K562 (cell line): ENCODE data around the gene MRPL37. TPM values are rescaled to one million over a fixed set of nuclear protein-coding genes. Genes with fewer than 3 reads are reported as not detected.

Source experiments
- ATAC-seq: fragments of 200-7000 bp; cut with Tn5 transposase; 3 replicates; pipeline ENCODE4 v1.9.1; 2020; ENCODE audit warnings: moderate library complexity
- BruUV-seq: library from RNA; stranded (reverse); fragments of 400-500 nt; replicated peaks from 2 replicates; lab custom pipeline; 2021; lab: Mats Ljungman, UMichigan
- CTCF ChIA-PET: fragments of 300-600 bp; formaldehyde crosslinking; extraction: SDS; loops from one replicate; lab custom pipeline; 2021; ENCODE audit warnings: low intra/inter-chr PET ratio; lab: Yijun Ruan, JAX
- POLR2A ChIA-PET: fragments of 300-600, 350-650 bp; sonication (Branson Sonifier 250); formaldehyde crosslinking; extraction: SDS; loops from one replicate; lab custom pipeline; 2021; ENCODE audit warnings: antibody characterized with exemption, inconsistent platforms; lab: Yijun Ruan, JAX
- DNase-seq, 4 experiments: peaks; one replicate each; pipeline versions ENCODE4 v3.0.0 to v3.0.0-alpha.2; 2011 to 2018; ENCODE audit warnings: low spot score in 3 of 4, mixed read lengths in 3 of 4; ENCODE audit errors: extremely low read depth in 1 of 4
- FAIRE-seq: peaks from 2 replicates; lab custom pipeline; 2011; peaks lifted over from hg19 to GRCh38; lab: Jason Lieb, UNC
- H2AFZ ChIP-seq: 2 replicates; pipeline ENCODE4 v1.6.0; 2011; ENCODE audit warnings: low read depth, low read length, control low read depth, inconsistent platforms
- H3K27ac ChIP-seq: fragments of 200-600 bp; 3 replicates; pipeline ENCODE4 v1.8.0; 2011; ENCODE audit warnings: low read depth, mild to moderate bottlenecking, control low read depth, inconsistent platforms, low read length, moderate library complexity, mixed read lengths; ENCODE audit errors: extremely low read depth
- H3K27me3 ChIP-seq, 2 experiments: fragments of 300-600 bp in 1 of 2; 2 replicates in 1 of 2; 3 replicates in 1 of 2; pipeline versions ENCODE4 v1.6.0 to v1.8.0; 2011; ENCODE audit warnings: inconsistent platforms in 2 of 2, low read length in 2 of 2, mild to moderate bottlenecking in 1 of 2, mixed read lengths in 1 of 2, moderate library complexity in 1 of 2; ENCODE audit not compliant: control insufficient read depth in 2 of 2, insufficient read depth in 2 of 2
- H3K36me3 ChIP-seq: fragments of 300-600 bp; 3 replicates; pipeline ENCODE4 v1.8.0; 2011; ENCODE audit warnings: mild to moderate bottlenecking, low read length, inconsistent platforms; ENCODE audit not compliant: control insufficient read depth, insufficient read depth
- H3K4me1 ChIP-seq, 2 experiments: fragments of 200-600 bp in 1 of 2; replicated peaks in 1 of 2; 2 replicates in 1 of 2; 3 replicates in 1 of 2; pipeline versions ENCODE4 v1.5.1 to v1.8.0; 2011; ENCODE audit warnings: inconsistent platforms in 2 of 2, low read length in 2 of 2, mild to moderate bottlenecking in 1 of 2, mixed read lengths in 1 of 2, moderate library complexity in 1 of 2; ENCODE audit not compliant: control insufficient read depth in 2 of 2, insufficient read depth in 2 of 2
- H3K4me2 ChIP-seq: 2 replicates; pipeline ENCODE4 v1.6.1; 2011; ENCODE audit warnings: low read length, control low read depth, inconsistent platforms, mixed read lengths; ENCODE audit not compliant: insufficient read depth
- H3K4me3 ChIP-seq: fragments of 200-600 bp; sonication (generic), shearing (Covaris generic); 2 replicates; pipeline ENCODE4 v1.5.1; 2016; ENCODE audit warnings: control low read depth, inconsistent platforms
- H3K79me2 ChIP-seq: fragments of 200-600 bp; 3 replicates; pipeline ENCODE4 v1.8.0; 2011; ENCODE audit warnings: low read length, inconsistent platforms; ENCODE audit not compliant: control insufficient read depth, insufficient read depth
- H3K9ac ChIP-seq, 2 experiments: 2 replicates each; pipeline versions ENCODE4 v1.6.0 to v1.6.1; 2011; ENCODE audit warnings: low read depth in 2 of 2, low read length in 2 of 2, control low read depth in 1 of 2, inconsistent platforms in 1 of 2, mild to moderate bottlenecking in 1 of 2, mixed read lengths in 1 of 2; ENCODE audit not compliant: insufficient read depth in 1 of 2
- H3K9me1 ChIP-seq: one replicate; pipeline ENCODE4 v1.6.0; 2011; ENCODE audit warnings: inconsistent platforms, mild to moderate bottlenecking, low read length, moderate library complexity; ENCODE audit not compliant: control insufficient read depth, insufficient read depth
- H3K9me3 ChIP-seq: replicated peaks from 2 replicates; pipeline ENCODE4 v1.5.1; 2011; ENCODE audit warnings: low read depth, low read length, inconsistent platforms; ENCODE audit not compliant: control insufficient read depth, insufficient read depth
- H4K20me1 ChIP-seq: replicated peaks from 2 replicates; pipeline ENCODE4 v1.6.1; 2011; ENCODE audit warnings: low read length, inconsistent platforms, mixed read lengths; ENCODE audit not compliant: control insufficient read depth, insufficient read depth
- CBX2 ChIP-seq: fragments of 200-600 bp; sonication (generic); IDR thresholded peaks from one replicate; pipeline ENCODE4 v1.6.1; 2012; ENCODE audit warnings: mild to moderate bottlenecking, low read length, inconsistent platforms; ENCODE audit not compliant: insufficient read depth, poor library complexity, severe bottlenecking
- CEBPG ChIP-seq, 3 experiments: fragments of 200-800 bp in 1 of 3; sonication (Bioruptor generic) in 1 of 3; sonication (generic) in 1 of 3; formaldehyde crosslinking in 1 of 3; IDR thresholded peaks in 2 of 3; conservative IDR thresholded peaks in 1 of 3; 2 replicates each; pipeline versions ENCODE4 v1.6.1 to v1.8.0; 2016 to 2022; ENCODE audit warnings: missing compliant biosample characterization in 2 of 3, missing genetic modification characterization in 2 of 3, mild to moderate bottlenecking in 1 of 3, missing genetic modification reagents in 1 of 3
- FOXM1 ChIP-seq, 2 experiments: fragments of 450-650 bp in 1 of 2; sonication (generic) in 1 of 2; formaldehyde crosslinking in 1 of 2; IDR thresholded peaks; 2 replicates each; pipeline versions ENCODE4 v1.6.1 to v1.9.0; 2017 to 2022; ENCODE audit warnings: low read depth in 2 of 2, mild to moderate bottlenecking in 2 of 2, missing genetic modification reagents in 1 of 2, moderate library complexity in 1 of 2
- FUS ChIP-seq: fragments of 200-400 bp; formaldehyde crosslinking; optimal IDR thresholded peaks from 2 replicates; pipeline ENCODE3; 2017; ENCODE audit warnings: low read depth, low read length
- RBM17 ChIP-seq: fragments of 200-400 bp; formaldehyde crosslinking; IDR thresholded peaks from 2 replicates; pipeline ENCODE4 v1.6.1; 2017; ENCODE audit warnings: low read depth, mild to moderate bottlenecking, low read length, borderline replicate concordance
- WGBS: fragments of 100-300 bp; shearing (Covaris generic); methylation state at CpG from one replicate; pipeline ENCODE4 v1.1.6; 2016; ENCODE audit warnings: low coverage, mixed read lengths; ENCODE audit not compliant: insufficient coverage; ENCODE audit errors: missing lambda C conversion rate; 5-methylcytosine and 5-hydroxymethylcytosine counted together
- in situ Hi-C: fragments of 300-500 bp; cut with MboI; formaldehyde crosslinking; loops from 4 replicates; pipeline ENCODE4 v1.15.0; 2018; ENCODE audit warnings: inconsistent platforms, mixed read lengths
- intact Hi-C: fragments of 100-400 bp; cut with micrococcal nuclease; formaldehyde crosslinking; loops from 2 replicates; pipeline ENCODE4 v1.14.2; 2022
- polyA plus RNA-seq, 8 experiments: library from polyadenylated mRNA; depleted of rRNA in 4 of 8; stranded (reverse) in 5 of 8; unstranded in 3 of 8; fragments of >200 nt; fragmentation: Nextera tagmentation in 2 of 8; fragmentation: Illumina TruSeq in 1 of 8; extraction: Ambion mirVana in 2 of 8; extraction: Trizol in 1 of 8; gene quantifications; 2 replicates each; pipeline versions ENCODE4 v1.2.1 to v1.2.3, GENCODE V29; 2011 to 2014; ENCODE audit warnings: inconsistent platforms in 1 of 8, missing spikeins in 1 of 8
- total RNA-seq, 7 experiments: library from RNA; depleted of rRNA in 6 of 7; stranded (reverse); fragments of >200 nt in 6 of 7; fragmentation: Illumina TruSeq in 2 of 7; extraction: Trizol in 2 of 7; gene quantifications; 2 replicates each; pipeline versions ENCODE4 v1.2.1 to v1.2.3, GENCODE V29; 2011 to 2021; ENCODE audit warnings: low replicate concordance in 1 of 7
- TF ChIP-seq, protein P1 (sequence below): sonication (generic); formaldehyde crosslinking; IDR thresholded peaks from 2 replicates; pipeline ENCODE4 v1.8.1; 2023; ENCODE audit warnings: mild to moderate bottlenecking, missing genetic modification reagents

MRPL37 gene
- total and polyA plus RNA-seq, 9 of the 15 experiments (the other 6 are each of a cell fraction or from before 2014, with no cell fraction given), result 52.2 to 303 (median 180) TPM

DNA sequence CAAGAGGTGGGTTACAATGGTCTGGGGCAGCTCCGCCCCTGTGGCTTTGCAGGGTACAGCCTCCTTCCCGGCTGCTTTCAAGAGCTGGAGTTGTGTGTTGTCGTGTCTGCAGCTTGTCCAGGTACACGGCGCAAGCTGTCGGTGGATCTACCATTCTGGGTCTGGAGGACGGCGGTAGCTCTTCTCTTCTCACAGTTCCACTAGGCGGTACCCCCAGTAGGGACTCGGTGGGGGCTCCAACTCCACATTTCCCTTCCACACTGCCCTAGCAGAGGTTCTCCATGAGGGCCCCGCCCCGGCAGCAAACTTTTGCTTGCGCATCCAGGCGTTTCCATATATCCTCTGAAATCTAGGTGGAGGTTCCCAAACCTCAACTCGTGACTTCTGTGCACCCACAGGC lies 34.8 kb upstream of the MRPL37 start:
- TF ChIP-seq, protein P1, sequence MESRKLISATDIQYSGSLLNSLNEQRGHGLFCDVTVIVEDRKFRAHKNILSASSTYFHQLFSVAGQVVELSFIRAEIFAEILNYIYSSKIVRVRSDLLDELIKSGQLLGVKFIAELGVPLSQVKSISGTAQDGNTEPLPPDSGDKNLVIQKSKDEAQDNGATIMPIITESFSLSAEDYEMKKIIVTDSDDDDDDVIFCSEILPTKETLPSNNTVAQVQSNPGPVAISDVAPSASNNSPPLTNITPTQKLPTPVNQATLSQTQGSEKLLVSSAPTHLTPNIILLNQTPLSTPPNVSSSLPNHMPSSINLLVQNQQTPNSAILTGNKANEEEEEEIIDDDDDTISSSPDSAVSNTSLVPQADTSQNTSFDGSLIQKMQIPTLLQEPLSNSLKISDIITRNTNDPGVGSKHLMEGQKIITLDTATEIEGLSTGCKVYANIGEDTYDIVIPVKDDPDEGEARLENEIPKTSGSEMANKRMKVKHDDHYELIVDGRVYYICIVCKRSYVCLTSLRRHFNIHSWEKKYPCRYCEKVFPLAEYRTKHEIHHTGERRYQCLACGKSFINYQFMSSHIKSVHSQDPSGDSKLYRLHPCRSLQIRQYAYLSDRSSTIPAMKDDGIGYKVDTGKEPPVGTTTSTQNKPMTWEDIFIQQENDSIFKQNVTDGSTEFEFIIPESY (CRISPR knock-in tag), result peak; percentile 39; the same call in 1 of the 2 replicates
- no peak for TF ChIP-seq FUS
- TF ChIP-seq FOXM1 (IDR thresholded peaks at IDR 0.05; ENCODE audit: low read depth), result no peak
- no peak for TF ChIP-seq FOXM1 (CRISPR knock-in tag; IDR thresholded peaks at IDR 0.05; ENCODE audit: low read depth)
- peak; percentile 56; the same call in 1 of the 2 replicates for TF ChIP-seq CEBPG (CRISPR knock-in tag; IDR thresholded peaks at IDR 0.05)
- TF ChIP-seq CEBPG (tag; conservative IDR thresholded peaks at IDR 0.05 in 1 of 2, IDR thresholded peaks at IDR 0.05 in 1 of 2), result no peak
- no peak for TF ChIP-seq RBM17
- TF ChIP-seq CBX2, result no peak
- WGBS, result 84% methylated on average over 15 of the region's 15 CpGs
- intact Hi-C loops (loop anchor here (5.0 kb wide), 1 partner anchor 43 kb away; no protein-coding TSS in a partner anchor), in situ Hi-C loops (no loop called here)
- H3K4me3 ChIP-seq, result no peak overlapping the region
- no peaks in the 10 kb centered on the region for H4K20me1 ChIP-seq
- no peak overlapping the region for H3K27ac ChIP-seq
- POLR2A ChIA-PET, result interaction anchor here (0.6 to 0.8 kb wide), 3 partner anchors 16 to 100 kb away, joined by 3 to 4 read pairs (median 3); no protein-coding TSS in a partner anchor
- DNase-seq (no peak), FAIRE-seq (no peak), ATAC-seq (0 out of 3 replicates have a peak, but pooled peaks have one; percentile 6)
- no peak overlapping the region for H2AFZ ChIP-seq
- no TSS peak for BruUV-seq
- no peaks in the 10 kb centered on the region for H3K9me1 ChIP-seq
- CTCF ChIA-PET, result no interaction called here
- peaks cover 14 to 20% of the 10 kb centered on the region in 2 experiments; a peak in 4 of 5 replicates for H3K4me1 ChIP-seq
- no peaks in the 10 kb centered on the region for H3K9me3 ChIP-seq
- H3K9ac ChIP-seq, result no peak overlapping the region
- no peaks in the 10 kb centered on the region for H3K27me3 ChIP-seq
- H3K36me3 ChIP-seq, result no peaks in the 10 kb centered on the region
- no peak overlapping the region for H3K4me2 ChIP-seq
- H3K79me2 ChIP-seq, result no peaks in the 10 kb centered on the region
